Body of pancreas (tissue), 4 donors: ENCODE results near the gene OPRL1.

Source experiments
- POLR2A ChIP-seq, 3 donors: fragments of 450-650 bp; IDR thresholded peaks; one replicate each; pipeline ENCODE4 v1.6.1; 2016; ENCODE audit warnings: antibody characterized with exemption in 3 of 3, mild to moderate bottlenecking in 2 of 3
- TF ChIP-seq, protein P1 (sequence below), 7 experiments: fragments of 450-650 bp in 4 of 7; fragments of 200-600 bp in 3 of 7; sonication (generic) in 3 of 7; IDR thresholded peaks; one replicate each; pipeline ENCODE4 v1.5.1; 2016 to 2019; ENCODE audit warnings: antibody characterized with exemption in 7 of 7

DNA sequence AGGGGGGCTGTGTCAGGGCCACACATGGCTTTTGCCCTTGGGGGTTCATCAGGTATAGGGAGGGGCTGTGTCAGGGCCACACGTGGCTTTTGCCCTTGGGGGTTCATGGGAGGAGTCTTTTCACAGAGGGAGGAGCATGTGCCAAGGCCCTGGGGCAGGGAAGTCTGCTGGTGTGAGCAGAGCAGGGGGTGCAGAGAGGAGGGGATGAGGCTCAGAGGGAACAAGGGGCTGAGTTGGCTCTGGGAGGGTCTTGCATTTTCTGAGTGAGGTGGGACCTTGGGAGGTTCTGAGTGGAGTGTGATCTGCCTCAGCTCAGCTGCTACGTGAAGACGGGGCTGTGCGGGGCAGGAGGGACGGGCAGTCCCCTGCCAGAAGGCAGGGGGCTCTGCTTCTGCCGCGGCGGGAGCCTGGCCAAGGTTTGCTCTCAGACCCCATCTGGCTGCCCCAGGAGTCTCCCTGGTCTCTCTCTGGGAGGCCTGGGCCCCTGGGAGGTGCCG lies 24.4 kb upstream of the OPRL1 start:
- TF ChIP-seq, protein P1, sequence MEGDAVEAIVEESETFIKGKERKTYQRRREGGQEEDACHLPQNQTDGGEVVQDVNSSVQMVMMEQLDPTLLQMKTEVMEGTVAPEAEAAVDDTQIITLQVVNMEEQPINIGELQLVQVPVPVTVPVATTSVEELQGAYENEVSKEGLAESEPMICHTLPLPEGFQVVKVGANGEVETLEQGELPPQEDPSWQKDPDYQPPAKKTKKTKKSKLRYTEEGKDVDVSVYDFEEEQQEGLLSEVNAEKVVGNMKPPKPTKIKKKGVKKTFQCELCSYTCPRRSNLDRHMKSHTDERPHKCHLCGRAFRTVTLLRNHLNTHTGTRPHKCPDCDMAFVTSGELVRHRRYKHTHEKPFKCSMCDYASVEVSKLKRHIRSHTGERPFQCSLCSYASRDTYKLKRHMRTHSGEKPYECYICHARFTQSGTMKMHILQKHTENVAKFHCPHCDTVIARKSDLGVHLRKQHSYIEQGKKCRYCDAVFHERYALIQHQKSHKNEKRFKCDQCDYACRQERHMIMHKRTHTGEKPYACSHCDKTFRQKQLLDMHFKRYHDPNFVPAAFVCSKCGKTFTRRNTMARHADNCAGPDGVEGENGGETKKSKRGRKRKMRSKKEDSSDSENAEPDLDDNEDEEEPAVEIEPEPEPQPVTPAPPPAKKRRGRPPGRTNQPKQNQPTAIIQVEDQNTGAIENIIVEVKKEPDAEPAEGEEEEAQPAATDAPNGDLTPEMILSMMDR (IDR thresholded peaks at IDR 0.05) = no peak
- no peak for TF ChIP-seq POLR2A (IDR thresholded peaks at IDR 0.05)
